ENCODE data around the gene OR10G3.

DNA sequence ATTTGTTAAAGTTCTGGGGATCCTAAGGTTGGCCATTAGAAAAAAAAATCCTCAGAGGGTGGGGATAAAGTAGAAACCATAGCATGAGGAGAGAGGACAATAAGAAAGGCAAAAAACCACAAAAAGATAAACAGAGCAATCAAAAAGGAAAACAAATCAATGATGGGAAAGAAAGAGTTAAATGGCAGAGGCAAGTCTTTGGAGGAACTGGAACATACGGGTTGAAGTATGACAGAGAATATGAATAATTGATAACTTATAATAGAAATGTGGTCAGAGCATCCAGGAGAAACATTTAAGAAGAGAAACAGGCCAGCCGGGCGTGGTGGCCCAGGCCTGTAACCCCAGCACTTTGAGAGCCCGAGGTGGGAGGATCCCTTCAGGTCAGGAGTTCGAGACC lies 35.9 kb downstream of the OR10G3 start:
- TF ChIP-seq, protein P1, sequence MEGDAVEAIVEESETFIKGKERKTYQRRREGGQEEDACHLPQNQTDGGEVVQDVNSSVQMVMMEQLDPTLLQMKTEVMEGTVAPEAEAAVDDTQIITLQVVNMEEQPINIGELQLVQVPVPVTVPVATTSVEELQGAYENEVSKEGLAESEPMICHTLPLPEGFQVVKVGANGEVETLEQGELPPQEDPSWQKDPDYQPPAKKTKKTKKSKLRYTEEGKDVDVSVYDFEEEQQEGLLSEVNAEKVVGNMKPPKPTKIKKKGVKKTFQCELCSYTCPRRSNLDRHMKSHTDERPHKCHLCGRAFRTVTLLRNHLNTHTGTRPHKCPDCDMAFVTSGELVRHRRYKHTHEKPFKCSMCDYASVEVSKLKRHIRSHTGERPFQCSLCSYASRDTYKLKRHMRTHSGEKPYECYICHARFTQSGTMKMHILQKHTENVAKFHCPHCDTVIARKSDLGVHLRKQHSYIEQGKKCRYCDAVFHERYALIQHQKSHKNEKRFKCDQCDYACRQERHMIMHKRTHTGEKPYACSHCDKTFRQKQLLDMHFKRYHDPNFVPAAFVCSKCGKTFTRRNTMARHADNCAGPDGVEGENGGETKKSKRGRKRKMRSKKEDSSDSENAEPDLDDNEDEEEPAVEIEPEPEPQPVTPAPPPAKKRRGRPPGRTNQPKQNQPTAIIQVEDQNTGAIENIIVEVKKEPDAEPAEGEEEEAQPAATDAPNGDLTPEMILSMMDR (IDR thresholded peaks at IDR 0.05; ENCODE audit: insufficient read depth, low read depth, low read length), result no peak
- no peak for TF ChIP-seq EZH2 (IDR thresholded peaks at IDR 0.05; ENCODE audit: insufficient read depth, low read length)

Measured in astrocyte (in vitro differentiated cells and primary cell).